Measurements from ENCODE around the gene HS3ST2.

The HS3ST2 gene

DNA sequence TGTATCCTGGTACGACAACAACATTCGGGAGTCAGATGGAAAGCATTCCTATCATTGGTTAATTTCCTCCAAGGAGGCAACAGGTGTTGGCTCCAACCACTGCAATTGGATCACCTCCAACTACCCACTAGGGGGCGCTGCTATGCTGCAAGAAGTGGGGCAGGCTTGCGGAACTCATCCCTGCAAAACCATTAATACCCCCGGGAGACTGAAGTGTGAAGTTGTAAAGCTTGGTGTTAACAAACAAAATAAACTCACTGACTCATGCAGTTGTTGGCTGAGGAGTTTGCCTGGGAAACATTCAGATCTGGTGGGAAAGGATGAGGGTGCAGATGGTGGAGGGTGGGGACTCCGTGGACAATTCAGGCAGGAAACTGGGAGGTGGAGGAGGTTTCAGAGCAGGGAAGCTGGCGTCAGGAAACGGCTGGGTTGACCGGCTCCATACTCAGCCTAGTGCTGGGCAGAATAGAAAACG, 84.9 kb downstream of the HS3ST2 start (continued):
- TF ChIP-seq ZNF175 (tag by site-specific recombination; IDR thresholded peaks at IDR 0.05) (no peak), ZNF660 (tag by site-specific recombination; IDR thresholded peaks at IDR 0.05) (no peak), HOXC10 (CRISPR knock-in tag; IDR thresholded peaks at IDR 0.05) (no peak), PRDM10 (tag by site-specific recombination; IDR thresholded peaks at IDR 0.05) (peak; percentile 48), ZNF157 (tag by site-specific recombination; IDR thresholded peaks at IDR 0.05) (no peak), EGR2 (tag by site-specific recombination; IDR thresholded peaks at IDR 0.05; ENCODE audit: low read depth) (no peak), ZNF639 (tag by site-specific recombination; IDR thresholded peaks at IDR 0.05) (0 out of 2 replicates have a peak, but pooled peaks have one; percentile 26), ZNF629 (tag by site-specific recombination; IDR thresholded peaks at IDR 0.05) (0 out of 2 replicates have a peak, but pooled peaks have one; percentile 65), ZNF311 (tag by site-specific recombination; IDR thresholded peaks at IDR 0.05; ENCODE audit: borderline replicate concordance) (no peak), ZNF473 (tag by site-specific recombination; IDR thresholded peaks at IDR 0.05) (no peak), GLI2 (tag by site-specific recombination; IDR thresholded peaks at IDR 0.05; ENCODE audit: borderline replicate concordance, low read depth) (peak; percentile 39; the same call in 1 of the 2 replicates), GLI4 (tag by site-specific recombination; IDR thresholded peaks at IDR 0.05) (no peak), ZBTB21 (tag by site-specific recombination; IDR thresholded peaks at IDR 0.05) (no peak), ZNF677 (tag by site-specific recombination; IDR thresholded peaks at IDR 0.05) (no peak), ZSCAN30 (tag by site-specific recombination; IDR thresholded peaks at IDR 0.05) (no peak), KLF16 (tag by site-specific recombination; IDR thresholded peaks at IDR 0.05) (no peak), ZNF76 (tag by site-specific recombination; IDR thresholded peaks at IDR 0.05; ENCODE audit: borderline replicate concordance, low read depth) (no peak), ZNF223 (tag by site-specific recombination; IDR thresholded peaks at IDR 0.05) (no peak), OSR2 (tag by site-specific recombination; IDR thresholded peaks at IDR 0.05) (peak; percentile 42; the same call in 1 of the 2 replicates), ZNF837 (tag by site-specific recombination; IDR thresholded peaks at IDR 0.05) (no peak), ZNF391 (tag by site-specific recombination; IDR thresholded peaks at IDR 0.05; ENCODE audit: borderline replicate concordance, low read depth) (0 out of 2 replicates have a peak, but pooled peaks have one; percentile 62), ZNF302 (tag by site-specific recombination; IDR thresholded peaks at IDR 0.05; ENCODE audit: low read depth) (no peak), ZNF274 (IDR thresholded peaks at IDR 0.05; ENCODE audit: low read length) (no peak), ZNF274 (tag by site-specific recombination; IDR thresholded peaks at IDR 0.05; ENCODE audit: borderline replicate concordance) (no peak), HOXA7 (CRISPR knock-in tag; IDR thresholded peaks at IDR 0.05; ENCODE audit: borderline replicate concordance) (no peak), FEZF1 (tag by site-specific recombination; IDR thresholded peaks at IDR 0.05) (no peak)
- TF ChIP-seq, protein P1, sequence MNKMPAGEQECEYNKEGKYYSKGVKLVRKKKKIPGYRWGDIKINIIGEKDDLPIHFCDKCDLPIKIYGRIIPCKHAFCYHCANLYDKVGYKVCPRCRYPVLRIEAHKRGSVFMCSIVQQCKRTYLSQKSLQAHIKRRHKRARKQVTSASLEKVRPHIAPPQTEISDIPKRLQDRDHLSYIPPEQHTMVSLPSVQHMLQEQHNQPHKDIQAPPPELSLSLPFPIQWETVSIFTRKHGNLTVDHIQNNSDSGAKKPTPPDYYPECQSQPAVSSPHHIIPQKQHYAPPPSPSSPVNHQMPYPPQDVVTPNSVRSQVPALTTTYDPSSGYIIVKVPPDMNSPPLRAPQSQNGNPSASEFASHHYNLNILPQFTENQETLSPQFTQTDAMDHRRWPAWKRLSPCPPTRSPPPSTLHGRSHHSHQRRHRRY (tag by site-specific recombination; IDR thresholded peaks at IDR 0.05) = no peak
- TF ChIP-seq, protein P2, sequence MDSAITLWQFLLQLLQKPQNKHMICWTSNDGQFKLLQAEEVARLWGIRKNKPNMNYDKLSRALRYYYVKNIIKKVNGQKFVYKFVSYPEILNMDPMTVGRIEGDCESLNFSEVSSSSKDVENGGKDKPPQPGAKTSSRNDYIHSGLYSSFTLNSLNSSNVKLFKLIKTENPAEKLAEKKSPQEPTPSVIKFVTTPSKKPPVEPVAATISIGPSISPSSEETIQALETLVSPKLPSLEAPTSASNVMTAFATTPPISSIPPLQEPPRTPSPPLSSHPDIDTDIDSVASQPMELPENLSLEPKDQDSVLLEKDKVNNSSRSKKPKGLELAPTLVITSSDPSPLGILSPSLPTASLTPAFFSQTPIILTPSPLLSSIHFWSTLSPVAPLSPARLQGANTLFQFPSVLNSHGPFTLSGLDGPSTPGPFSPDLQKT (IDR thresholded peaks at IDR 0.05; ENCODE audit: borderline replicate concordance, low read depth, low read length) = no peak
- TF ChIP-seq, protein P3, sequence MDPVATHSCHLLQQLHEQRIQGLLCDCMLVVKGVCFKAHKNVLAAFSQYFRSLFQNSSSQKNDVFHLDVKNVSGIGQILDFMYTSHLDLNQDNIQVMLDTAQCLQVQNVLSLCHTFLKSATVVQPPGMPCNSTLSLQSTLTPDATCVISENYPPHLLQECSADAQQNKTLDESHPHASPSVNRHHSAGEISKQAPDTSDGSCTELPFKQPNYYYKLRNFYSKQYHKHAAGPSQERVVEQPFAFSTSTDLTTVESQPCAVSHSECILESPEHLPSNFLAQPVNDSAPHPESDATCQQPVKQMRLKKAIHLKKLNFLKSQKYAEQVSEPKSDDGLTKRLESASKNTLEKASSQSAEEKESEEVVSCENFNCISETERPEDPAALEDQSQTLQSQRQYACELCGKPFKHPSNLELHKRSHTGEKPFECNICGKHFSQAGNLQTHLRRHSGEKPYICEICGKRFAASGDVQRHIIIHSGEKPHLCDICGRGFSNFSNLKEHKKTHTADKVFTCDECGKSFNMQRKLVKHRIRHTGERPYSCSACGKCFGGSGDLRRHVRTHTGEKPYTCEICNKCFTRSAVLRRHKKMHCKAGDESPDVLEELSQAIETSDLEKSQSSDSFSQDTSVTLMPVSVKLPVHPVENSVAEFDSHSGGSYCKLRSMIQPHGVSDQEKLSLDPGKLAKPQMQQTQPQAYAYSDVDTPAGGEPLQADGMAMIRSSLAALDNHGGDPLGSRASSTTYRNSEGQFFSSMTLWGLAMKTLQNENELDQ (tag by site-specific recombination; IDR thresholded peaks at IDR 0.05; ENCODE audit: low read depth) = no peak
- TF ChIP-seq, protein P4, sequence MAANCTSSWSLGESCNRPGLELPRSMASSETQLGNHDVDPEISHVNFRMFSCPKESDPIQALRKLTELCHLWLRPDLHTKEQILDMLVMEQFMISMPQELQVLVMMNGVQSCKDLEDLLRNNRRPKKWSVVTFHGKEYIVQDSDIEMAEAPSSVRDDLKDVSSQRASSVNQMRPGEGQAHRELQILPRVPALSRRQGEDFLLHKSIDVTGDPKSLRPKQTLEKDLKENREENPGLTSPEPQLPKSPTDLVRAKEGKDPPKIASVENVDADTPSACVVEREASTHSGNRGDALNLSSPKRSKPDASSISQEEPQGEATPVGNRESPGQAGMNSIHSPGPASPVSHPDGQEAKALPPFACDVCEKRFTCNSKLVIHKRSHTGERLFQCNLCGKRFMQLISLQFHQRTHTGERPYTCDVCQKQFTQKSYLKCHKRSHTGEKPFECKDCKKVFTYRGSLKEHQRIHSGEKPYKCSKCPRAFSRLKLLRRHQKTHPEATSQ (tag by site-specific recombination; IDR thresholded peaks at IDR 0.05) = no peak
